GM23338 (cell line): Measurements from ENCODE around the gene DDAH2. TPM values are rescaled to one million over a fixed set of nuclear protein-coding genes. Genes with fewer than 3 reads are reported as not detected.

ENCODE experiments used
- ATAC-seq: fragments of 200-7000 bp; cut with Tn5 transposase; 3 replicates; pipeline ENCODE4 v1.9.1; 2020
- DNase-seq: peaks from one replicate; pipeline ENCODE4 v3.0.0-alpha.2; 2015; ENCODE audit warnings: low spot score
- H2AFZ ChIP-seq: fragments of 200-600 bp; sonication (generic); 2 replicates; pipeline ENCODE4 v1.8.0; 2016; ENCODE audit warnings: antibody characterized with exemption, mild to moderate bottlenecking, moderate library complexity
- H3F3A ChIP-seq: fragments of 200-600 bp; sonication (generic); replicated peaks from 2 replicates; pipeline ENCODE4 v1.8.0; 2017; ENCODE audit warnings: antibody characterized with exemption, mixed run types, low read depth
- H3K27ac ChIP-seq: fragments of 200-600 bp; sonication (generic); 2 replicates; pipeline ENCODE4 v1.6.1; 2016; ENCODE audit warnings: low read depth
- H3K27me3 ChIP-seq: fragments of 200-600 bp; sonication (generic); 2 replicates; pipeline ENCODE4 v1.8.0; 2016; ENCODE audit warnings: mild to moderate bottlenecking, mixed run types, moderate library complexity; ENCODE audit not compliant: insufficient read depth
- H3K36me3 ChIP-seq: fragments of 200-600 bp; sonication (generic); 2 replicates; pipeline ENCODE4 v1.8.0; 2016; ENCODE audit warnings: mild to moderate bottlenecking; ENCODE audit not compliant: insufficient read depth
- H3K4me1 ChIP-seq: fragments of 200-600 bp; sonication (generic); 2 replicates; pipeline ENCODE4 v1.8.0; 2016; ENCODE audit warnings: mild to moderate bottlenecking, moderate library complexity; ENCODE audit not compliant: insufficient read depth
- H3K4me2 ChIP-seq: fragments of 200-600 bp; sonication (generic); 2 replicates; pipeline ENCODE4 v1.7.1; 2017; ENCODE audit warnings: mixed run types
- H3K4me3 ChIP-seq: fragments of 200-600 bp; sonication (generic); 2 replicates; pipeline ENCODE4 v1.6.1; 2016; ENCODE audit warnings: mixed run types
- H3K79me2 ChIP-seq: fragments of 200-600 bp; sonication (generic); replicated peaks from 2 replicates; pipeline ENCODE4 v1.8.0; 2017; ENCODE audit warnings: mild to moderate bottlenecking; ENCODE audit not compliant: insufficient read depth
- H3K9me2 ChIP-seq: fragments of 200-600 bp; sonication (generic); 2 replicates; pipeline ENCODE4 v1.8.0; 2017; ENCODE audit not compliant: insufficient read depth
- H4K20me1 ChIP-seq: fragments of 200-600 bp; sonication (generic); replicated peaks from 2 replicates; pipeline ENCODE4 v1.8.0; 2017; ENCODE audit warnings: mild to moderate bottlenecking; ENCODE audit not compliant: insufficient read depth
- H3K27ac Mint-ChIP-seq: 2 replicates; pipeline ENCODE4 v1.8.0; 2020; ENCODE audit warnings: inconsistent platforms, mild to moderate bottlenecking, moderate library complexity, mixed read lengths
- H3K27me3 Mint-ChIP-seq: 3 replicates; pipeline ENCODE4 v1.8.0; 2022; ENCODE audit warnings: low read depth, mild to moderate bottlenecking, moderate library complexity, mixed read lengths, inconsistent platforms; ENCODE audit not compliant: insufficient read depth, poor library complexity
- H3K36me3 Mint-ChIP-seq: 3 replicates; pipeline ENCODE4 v1.8.0; 2021; ENCODE audit warnings: low read depth, mild to moderate bottlenecking, inconsistent platforms, moderate library complexity, mixed read lengths
- H3K4me1 Mint-ChIP-seq: 3 replicates; pipeline ENCODE4 v1.8.0; 2020; ENCODE audit warnings: mild to moderate bottlenecking, inconsistent platforms, mixed read lengths
- H3K4me3 Mint-ChIP-seq: 3 replicates; pipeline ENCODE4 v1.8.0; 2021; ENCODE audit warnings: moderate library complexity, mild to moderate bottlenecking, inconsistent platforms, mixed read lengths
- H3K9me3 Mint-ChIP-seq: 3 replicates; pipeline ENCODE4 v1.8.0; 2020; ENCODE audit warnings: moderate library complexity, mild to moderate bottlenecking, inconsistent platforms, mixed read lengths
- ETS1 ChIP-seq: IDR thresholded peaks from 2 replicates; pipeline ENCODE4 v1.6.1; 2016; ENCODE audit warnings: antibody characterized with exemption
- EZH2 ChIP-seq: fragments of 200-600 bp; sonication (generic); IDR thresholded peaks from one replicate; pipeline ENCODE4 v1.8.0; 2017; ENCODE audit warnings: antibody characterized with exemption, mild to moderate bottlenecking, low read depth; ENCODE audit not compliant: unreplicated experiment
- EZH2phosphoT487 ChIP-seq: fragments of 200-600 bp; sonication (generic); IDR thresholded peaks from one replicate; pipeline ENCODE4 v1.8.1; 2018; ENCODE audit warnings: antibody characterized with exemption; ENCODE audit not compliant: unreplicated experiment
- JUNB ChIP-seq: IDR thresholded peaks from one replicate; pipeline ENCODE4 v1.6.1; 2016; ENCODE audit warnings: antibody characterized with exemption; ENCODE audit not compliant: unreplicated experiment
- NANOG ChIP-seq: IDR thresholded peaks from 2 replicates; pipeline ENCODE4 v1.6.1; 2016; ENCODE audit warnings: antibody characterized with exemption, borderline replicate concordance
- POLR2AphosphoS5 ChIP-seq: IDR thresholded peaks from 2 replicates; pipeline ENCODE4 v1.6.1; 2016; ENCODE audit warnings: antibody characterized with exemption, low read depth
- REST ChIP-seq: IDR thresholded peaks from one replicate; pipeline ENCODE4 v1.6.1; 2018; ENCODE audit warnings: antibody characterized with exemption; ENCODE audit not compliant: unreplicated experiment
- ZNF114 ChIP-seq: fragments of 250-450 bp; sonication (Bioruptor Pico); IDR thresholded peaks from 2 replicates; pipeline ENCODE4 v1.5.0; 2020; ENCODE audit warnings: mild to moderate bottlenecking, moderate library complexity
- ZNF331 ChIP-seq: fragments of 250-450 bp; sonication (Bioruptor Pico); IDR thresholded peaks from 2 replicates; pipeline ENCODE4 v1.5.0; 2020; ENCODE audit warnings: low read depth, mild to moderate bottlenecking, moderate library complexity
- polyA plus RNA-seq: library from polyadenylated mRNA; unstranded; fragments of >200 nt; fragmentation: Nextera tagmentation; extraction: Ambion mirVana; gene quantifications from 2 replicates; pipeline ENCODE4 v1.2.1, GENCODE V29; 2016
- total RNA-seq: library from RNA; depleted of rRNA; stranded (reverse); fragments of >200 nt; shearing (Covaris generic); gene quantifications from 2 replicates; pipeline ENCODE4 v1.2.3, GENCODE V29; 2014
- TF ChIP-seq, protein P1 (sequence below), 2 experiments: fragments of 200-600 bp in 1 of 2; sonication (generic) in 1 of 2; conservative IDR thresholded peaks; 2 replicates each; pipeline versions ENCODE4 v1.5.1 to v1.6.1; 2016 to 2017; ENCODE audit warnings: antibody characterized with exemption in 2 of 2, low read depth in 2 of 2, mild to moderate bottlenecking in 2 of 2, moderate library complexity in 1 of 2

DDAH2 gene
- total and polyA plus RNA-seq, 2 experiments from 2014 or later = 58.7 to 65.1 TPM

- TF ChIP-seq JUNB (no peak), EZH2phosphoT487 (no peak), NANOG (no peak), ZNF114 (CRISPR knock-in tag) (no peak), EZH2 (no peak), POLR2AphosphoS5 (no peak), ZNF331 (CRISPR knock-in tag) (no peak)
- TF ChIP-seq, protein P1, sequence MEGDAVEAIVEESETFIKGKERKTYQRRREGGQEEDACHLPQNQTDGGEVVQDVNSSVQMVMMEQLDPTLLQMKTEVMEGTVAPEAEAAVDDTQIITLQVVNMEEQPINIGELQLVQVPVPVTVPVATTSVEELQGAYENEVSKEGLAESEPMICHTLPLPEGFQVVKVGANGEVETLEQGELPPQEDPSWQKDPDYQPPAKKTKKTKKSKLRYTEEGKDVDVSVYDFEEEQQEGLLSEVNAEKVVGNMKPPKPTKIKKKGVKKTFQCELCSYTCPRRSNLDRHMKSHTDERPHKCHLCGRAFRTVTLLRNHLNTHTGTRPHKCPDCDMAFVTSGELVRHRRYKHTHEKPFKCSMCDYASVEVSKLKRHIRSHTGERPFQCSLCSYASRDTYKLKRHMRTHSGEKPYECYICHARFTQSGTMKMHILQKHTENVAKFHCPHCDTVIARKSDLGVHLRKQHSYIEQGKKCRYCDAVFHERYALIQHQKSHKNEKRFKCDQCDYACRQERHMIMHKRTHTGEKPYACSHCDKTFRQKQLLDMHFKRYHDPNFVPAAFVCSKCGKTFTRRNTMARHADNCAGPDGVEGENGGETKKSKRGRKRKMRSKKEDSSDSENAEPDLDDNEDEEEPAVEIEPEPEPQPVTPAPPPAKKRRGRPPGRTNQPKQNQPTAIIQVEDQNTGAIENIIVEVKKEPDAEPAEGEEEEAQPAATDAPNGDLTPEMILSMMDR (conservative IDR thresholded peaks at IDR 0.05; ENCODE audit: low read depth in 2 of 2) = no peak
These were observed 26.7 kb downstream of the DDAH2 start (continued) for GRCh38 chr6:31702405-31702818.

- no peaks in the 10 kb centered on the region for H3K9me3 Mint-ChIP-seq
- Histone ChIP-seq H3K36me3 (no peaks in the 10 kb centered on the region), H3K4me1 (peaks cover 5% of the 10 kb centered on the region; the same call in 1 of the 2 replicates), H3K27me3 (no peaks in the 10 kb centered on the region), H2AFZ (peak overlapping the region; percentile 80; the same call in 1 of the 2 replicates), H3K79me2 (peaks cover 14% of the 10 kb centered on the region), H3F3A (peaks cover 3% of the 10 kb centered on the region; the same call in 1 of the 2 replicates), H4K20me1 (peaks cover 3% of the 10 kb centered on the region; the same call in 1 of the 2 replicates), H3K27ac (no peak overlapping the region), H3K4me2 (peak overlapping the region; percentile 86), H3K4me3 (peak overlapping the region; percentile 80), H3K9me2 (no peaks in the 10 kb centered on the region)
- peak overlapping the region; percentile 95 for H3K27ac Mint-ChIP-seq
- H3K4me3 Mint-ChIP-seq = peak overlapping the region; percentile 96
- H3K4me1 Mint-ChIP-seq = peaks cover 10% of the 10 kb centered on the region
- peaks cover 8% of the 10 kb centered on the region; the same call in 2 of the 3 replicates for H3K36me3 Mint-ChIP-seq
- DNase-seq (no peak), ATAC-seq (no peak)
- peaks cover 6% of the 10 kb centered on the region for H3K27me3 Mint-ChIP-seq
- TF ChIP-seq NANOG = no peak
- TF ChIP-seq REST = no peak
- TF ChIP-seq, protein P1 (conservative IDR thresholded peaks at IDR 0.05; ENCODE audit: low read depth in 2 of 2) = no peak
- no peak for TF ChIP-seq EZH2
- no peak for TF ChIP-seq ETS1
- no peak for TF ChIP-seq EZH2phosphoT487
These were observed 27.3 kb downstream of the DDAH2 start for GRCh38 chr6:31701666-31702404.
